A673 (cell line): ENCODE data around the gene C19orf38.

Experiments used
- CTCF ChIP-seq: fragments of 300-800, 200-600 bp; sonication (generic); conservative IDR thresholded peaks from 2 replicates; pipeline ENCODE4 v1.5.1; 2017; ENCODE audit warnings: low read depth, mild to moderate bottlenecking, antibody characterized with exemption, low read length, moderate library complexity, mixed read lengths
- EZH2 ChIP-seq: fragments of 200-600 bp; sonication (generic); IDR thresholded peaks from 2 replicates; pipeline ENCODE4 v1.6.1; 2017; ENCODE audit warnings: borderline replicate concordance, low read depth, mild to moderate bottlenecking, mixed read lengths, antibody characterized with exemption, low read length; ENCODE audit not compliant: poor library complexity, severe bottlenecking

- TF ChIP-seq CTCF (no peak), EZH2 (no peak)
Measured at GRCh38 chr19:10887616-10888367, 39.6 kb downstream of the C19orf38 start.
